MCF 10A (cell line): ENCODE results near the gene ATP10B. TPM values are rescaled to one million over a fixed set of nuclear protein-coding genes. Genes with fewer than 3 reads are reported as not detected.

Experiments used
- BruUV-seq: library from RNA; stranded (reverse); fragments of 400-500 nt; replicated peaks from 2 replicates; lab custom pipeline; 2021; lab: Mats Ljungman, UMichigan
- CTCF ChIA-PET: fragments of 300-600 bp; sonication (Branson Sonifier 250); formaldehyde crosslinking; extraction: SDS; loops from one replicate; lab custom pipeline; 2021; ENCODE audit warnings: antibody characterized with exemption, inconsistent platforms; lab: Yijun Ruan, JAX
- POLR2A ChIA-PET: fragments of 300-600, 350-650 bp; sonication (Branson Sonifier 250); formaldehyde crosslinking; extraction: SDS; loops from one replicate; lab custom pipeline; 2020; ENCODE audit warnings: antibody characterized with exemption, inconsistent platforms; lab: Yijun Ruan, JAX
- DNase-seq: peaks from one replicate; pipeline ENCODE4 v3.0.0-alpha.2; 2018; ENCODE audit not compliant: unreplicated experiment
- H3K27ac Mint-ChIP-seq: one replicate; pipeline ENCODE4 v1.8.0; 2022; ENCODE audit warnings: mild to moderate bottlenecking, low read depth, mixed read lengths; ENCODE audit not compliant: unreplicated experiment
- H3K27me3 Mint-ChIP-seq: one replicate; pipeline ENCODE4 v1.8.0; 2022; ENCODE audit warnings: mixed read lengths; ENCODE audit not compliant: insufficient read depth, unreplicated experiment
- H3K36me3 Mint-ChIP-seq: one replicate; pipeline ENCODE4 v1.8.0; 2022; ENCODE audit warnings: mild to moderate bottlenecking, moderate library complexity, mixed read lengths; ENCODE audit not compliant: insufficient read depth, unreplicated experiment
- H3K4me1 Mint-ChIP-seq: one replicate; pipeline ENCODE4 v1.8.0; 2022; ENCODE audit warnings: mixed read lengths; ENCODE audit not compliant: insufficient read depth, unreplicated experiment
- H3K4me3 Mint-ChIP-seq: one replicate; pipeline ENCODE4 v1.8.0; 2022; ENCODE audit warnings: mild to moderate bottlenecking, moderate library complexity, mixed read lengths; ENCODE audit not compliant: unreplicated experiment
- H3K9me3 Mint-ChIP-seq: one replicate; pipeline ENCODE4 v1.8.0; 2022; ENCODE audit warnings: mixed read lengths; ENCODE audit not compliant: unreplicated experiment
- CTCF ChIP-seq: fragments of 200-600 bp; IDR thresholded peaks from one replicate; pipeline ENCODE4 v1.8.0; 2022; ENCODE audit warnings: antibody characterized with exemption, mild to moderate bottlenecking; ENCODE audit not compliant: unreplicated experiment
- intact Hi-C: fragments of 100-400 bp; cut with micrococcal nuclease; formaldehyde crosslinking; loops from 2 replicates; pipeline ENCODE4 v1.14.1; 2022
- total RNA-seq: library from RNA; stranded (reverse); gene quantifications from 2 replicates; pipeline ENCODE4 v1.2.3, GENCODE V29; 2022

ATP10B gene
- total RNA-seq, 1 experiment from 2014 or later = not detected

- ChIA-PET POLR2A (interaction anchor here (0.6 to 0.7 kb wide), 2 partner anchors 12 to 119 kb away, joined by 3 to 4 read pairs; no protein-coding TSS in a partner anchor), CTCF (interaction anchor here (0.6 to 1.1 kb wide), 2 partner anchors 8 to 250 kb away, joined by 3 to 5 read pairs; no protein-coding TSS in a partner anchor)
- no peak for TF ChIP-seq CTCF
- intact Hi-C loops = no loop called here
- no peak overlapping the region for H3K27ac Mint-ChIP-seq
- H3K9me3 Mint-ChIP-seq = peaks cover 24% of the 10 kb centered on the region
- DNase-seq = no peak
- H3K4me1 Mint-ChIP-seq = no peaks in the 10 kb centered on the region
- no TSS peak for BruUV-seq
- peaks cover 18% of the 10 kb centered on the region for H3K27me3 Mint-ChIP-seq
- no peak overlapping the region for H3K4me3 Mint-ChIP-seq
- peaks cover 7% of the 10 kb centered on the region for H3K36me3 Mint-ChIP-seq
Measured at GRCh38 chr5:160637357-160638090, 214.5 kb downstream of the ATP10B start.

GRCh38 chr5:160635663-160636062, 216.3 kb downstream of the ATP10B start:
- Mint-ChIP-seq H3K4me3 (no peak overlapping the region), H3K27me3 (peaks cover 18% of the 10 kb centered on the region), H3K36me3 (peaks cover 7% of the 10 kb centered on the region), H3K27ac (no peak overlapping the region), H3K4me1 (no peaks in the 10 kb centered on the region), H3K9me3 (peaks cover 24% of the 10 kb centered on the region)
- intact Hi-C loops = no loop called here
- BruUV-seq = no TSS peak
- ChIA-PET POLR2A (no interaction called here), CTCF (interaction anchor here (1.1 kb wide), 1 partner anchor 12 kb away, joined by 3 read pairs; no protein-coding TSS in a partner anchor)
- TF ChIP-seq CTCF = no peak
- no peak for DNase-seq

GRCh38 chr5:160635046-160635445, 217.0 kb downstream of the ATP10B start:
- TF ChIP-seq CTCF = no peak
- Mint-ChIP-seq H3K4me3 (no peak overlapping the region), H3K9me3 (peaks cover 24% of the 10 kb centered on the region), H3K27ac (no peak overlapping the region), H3K4me1 (no peaks in the 10 kb centered on the region), H3K27me3 (peaks cover 18% of the 10 kb centered on the region), H3K36me3 (peaks cover 7% of the 10 kb centered on the region)
- intact Hi-C loops = no loop called here
- no TSS peak for BruUV-seq
- ChIA-PET CTCF (interaction anchor here (0.5 kb wide), 1 partner anchor 933 kb away, joined by 3 read pairs; no protein-coding TSS in a partner anchor), POLR2A (no interaction called here)
- no peak for DNase-seq

- H3K4me3 Mint-ChIP-seq = no peak overlapping the region
- no TSS peak for BruUV-seq
- no peak for DNase-seq
- POLR2A ChIA-PET = no interaction called here
- no peaks in the 10 kb centered on the region for H3K9me3 Mint-ChIP-seq
- H3K4me1 Mint-ChIP-seq = no peaks in the 10 kb centered on the region
- H3K27ac Mint-ChIP-seq = no peak overlapping the region
- no peak for TF ChIP-seq CTCF
- no peaks in the 10 kb centered on the region for H3K27me3 Mint-ChIP-seq
- intact Hi-C loops = no loop called here
- CTCF ChIA-PET = interaction anchor here (1.3 kb wide), 1 partner anchor 9 kb away, joined by 3 read pairs; no protein-coding TSS in a partner anchor
- H3K36me3 Mint-ChIP-seq = no peaks in the 10 kb centered on the region
Measured at GRCh38 chr5:160629003-160629402, 223.0 kb downstream of the ATP10B start.
